HG02610 (cell line): Measurements from ENCODE around the gene UCK2.

Experiments used
- ATAC-seq: cut with Tn5 transposase; IDR thresholded peaks from one replicate; pipeline ENCODE4 v1.9.1; 2021; ENCODE audit warnings: mild to moderate bottlenecking, moderate library complexity; ENCODE audit not compliant: unreplicated experiment

UCK2 gene

GRCh38 chr1:165928075-165928731 lies 100.8 kb downstream of the UCK2 start:
- no peak for ATAC-seq

- no peak for ATAC-seq
Measured at GRCh38 chr1:165930961-165931360, 103.5 kb downstream of the UCK2 start.

GRCh38 chr1:165933446-165934170 lies 106.2 kb downstream of the UCK2 start:
- no peak for ATAC-seq

- no peak for ATAC-seq
Measured at GRCh38 chr1:165936542-165936941, 109.1 kb downstream of the UCK2 start.

DNA sequence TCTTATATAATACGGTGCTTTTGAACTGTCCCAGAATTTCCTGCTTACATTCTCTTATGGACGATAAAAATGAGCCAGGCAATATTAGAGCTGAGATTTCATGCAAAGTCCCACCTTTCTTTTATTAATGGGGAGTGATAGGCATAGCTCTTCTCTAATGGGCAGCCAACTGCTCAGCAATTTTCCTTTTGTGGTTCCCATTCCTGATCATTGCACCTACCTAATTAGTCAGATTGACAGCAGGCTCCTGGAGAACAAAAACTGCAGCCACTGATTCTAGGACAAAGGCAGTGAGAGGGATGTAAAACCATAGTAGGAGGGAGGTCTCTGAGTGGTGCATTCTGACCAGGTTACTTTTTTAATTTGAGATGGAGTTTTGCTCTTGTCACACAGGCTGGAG lies 110.4 kb downstream of the UCK2 start:
- no peak for ATAC-seq

GRCh38 chr1:165938844-165939243 lies 111.4 kb downstream of the UCK2 start:
- no peak for ATAC-seq

DNA sequence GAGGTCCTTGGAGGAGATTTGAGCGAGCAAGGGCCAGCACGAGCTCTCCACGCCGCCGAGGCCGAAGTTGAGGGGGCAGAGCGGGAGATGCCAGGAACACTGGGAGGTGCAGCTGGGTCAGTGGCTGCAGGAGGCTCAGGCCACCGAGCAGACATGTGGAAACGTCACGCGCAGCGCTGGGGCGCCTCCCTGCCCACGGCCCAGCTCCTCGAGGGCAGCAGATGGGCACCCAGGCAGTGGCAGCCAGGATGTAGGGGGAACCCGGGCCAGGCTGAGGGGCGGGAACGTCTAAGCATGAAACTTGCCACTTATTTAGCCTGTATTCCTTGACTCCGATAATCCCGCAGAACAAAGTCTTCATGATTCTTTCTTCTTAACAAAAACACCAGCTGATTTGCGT lies 114.1 kb downstream of the UCK2 start:
- ATAC-seq, result no peak

- ATAC-seq, result no peak
Measured at GRCh38 chr1:165942062-165942461, 114.6 kb downstream of the UCK2 start.

GRCh38 chr1:165942927-165943597 lies 115.6 kb downstream of the UCK2 start:
- ATAC-seq, result peak; percentile 75

- ATAC-seq, result no peak
Measured at GRCh38 chr1:165945911-165946310, 118.5 kb downstream of the UCK2 start.

DNA sequence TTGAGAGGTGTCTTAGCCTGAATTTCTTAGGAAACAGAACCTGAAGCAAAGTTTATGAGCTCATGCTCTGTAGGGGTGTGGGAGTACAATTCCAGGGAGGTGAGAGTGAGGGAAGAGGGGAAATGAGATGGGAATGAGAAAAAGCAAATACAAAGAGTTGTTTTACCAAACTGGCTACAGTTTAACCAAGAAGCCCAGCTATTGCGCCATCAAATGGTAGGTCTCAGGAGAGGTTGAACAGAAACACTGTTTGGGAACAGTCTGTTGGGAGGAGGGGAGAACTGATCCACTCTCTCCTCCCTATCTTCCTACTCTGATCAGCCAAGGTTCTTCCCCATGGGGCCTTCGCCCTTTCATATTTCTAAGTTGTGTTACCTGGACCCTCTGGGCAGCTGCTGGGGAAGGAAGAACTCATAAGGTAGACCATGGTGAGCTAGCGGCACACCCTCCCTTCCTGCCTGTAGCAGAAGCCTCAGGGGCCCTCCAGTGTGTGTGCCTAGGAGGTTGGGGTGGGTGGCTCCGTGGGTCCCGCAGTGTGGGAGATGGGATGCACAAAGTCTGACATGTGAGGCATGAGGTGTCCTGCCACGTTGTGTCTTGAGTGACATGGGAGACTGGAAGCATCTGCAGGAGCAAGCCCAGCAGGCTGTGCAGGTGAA lies 120.5 kb downstream of the UCK2 start:
- no peak for ATAC-seq

DNA sequence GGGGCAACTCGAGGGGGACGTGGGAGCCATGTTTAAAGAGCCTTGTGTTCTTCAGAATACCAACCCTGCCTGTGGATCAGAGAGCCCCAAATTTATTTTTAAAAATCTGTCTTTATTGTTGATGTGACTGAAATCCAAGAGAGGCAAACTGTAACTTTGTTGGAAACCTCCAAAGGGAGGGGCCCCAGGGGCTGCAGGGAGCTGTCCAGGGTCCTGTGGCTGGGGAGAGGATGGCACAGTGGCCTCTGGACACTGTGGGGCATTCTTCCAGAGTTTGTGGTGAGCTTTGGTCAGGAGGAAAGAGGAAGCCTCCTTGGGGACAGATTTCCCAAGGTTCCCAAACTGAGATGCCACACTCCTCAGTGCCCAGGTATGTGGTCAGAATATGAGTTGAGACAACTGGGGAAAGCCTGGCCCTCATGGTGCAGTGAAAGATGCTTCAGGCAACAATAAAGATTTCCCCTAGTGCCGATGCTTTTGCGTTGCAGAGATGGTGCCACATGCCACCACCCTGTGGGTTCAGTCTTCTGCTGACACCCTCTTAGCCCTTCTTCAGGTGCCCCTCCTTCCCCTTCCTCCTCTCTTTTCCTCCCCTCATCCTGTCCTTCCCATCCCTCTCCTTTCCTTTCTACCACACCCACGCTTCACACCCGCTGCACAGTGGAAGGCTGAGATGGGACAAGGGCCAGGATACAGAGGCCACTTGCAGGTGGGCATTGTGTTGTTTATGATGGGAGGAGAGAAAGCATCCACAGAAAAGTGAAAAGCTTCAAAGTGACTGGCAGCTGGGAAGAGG lies 122.1 kb downstream of the UCK2 start:
- ATAC-seq, result no peak

DNA sequence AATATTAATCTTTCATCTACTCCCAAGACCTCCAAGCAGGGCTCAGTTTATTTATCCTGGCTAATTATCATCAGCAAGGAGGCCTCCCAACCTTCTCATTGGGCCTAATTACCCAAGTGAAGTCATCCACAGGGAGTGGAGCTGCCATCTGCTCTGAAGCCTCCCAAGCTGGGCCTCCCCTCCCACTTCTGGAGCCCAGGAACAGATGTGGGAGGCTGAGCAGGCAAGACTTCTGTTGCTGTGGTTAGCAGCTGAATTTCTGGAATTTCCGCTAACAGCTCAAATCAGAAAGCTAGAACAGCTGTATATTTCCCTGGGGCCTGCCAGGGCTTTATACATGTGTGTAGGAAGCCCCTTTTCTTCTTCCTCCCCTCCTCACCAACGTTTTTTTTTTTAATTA lies 127.5 kb downstream of the UCK2 start:
- ATAC-seq, result peak; percentile 52

DNA sequence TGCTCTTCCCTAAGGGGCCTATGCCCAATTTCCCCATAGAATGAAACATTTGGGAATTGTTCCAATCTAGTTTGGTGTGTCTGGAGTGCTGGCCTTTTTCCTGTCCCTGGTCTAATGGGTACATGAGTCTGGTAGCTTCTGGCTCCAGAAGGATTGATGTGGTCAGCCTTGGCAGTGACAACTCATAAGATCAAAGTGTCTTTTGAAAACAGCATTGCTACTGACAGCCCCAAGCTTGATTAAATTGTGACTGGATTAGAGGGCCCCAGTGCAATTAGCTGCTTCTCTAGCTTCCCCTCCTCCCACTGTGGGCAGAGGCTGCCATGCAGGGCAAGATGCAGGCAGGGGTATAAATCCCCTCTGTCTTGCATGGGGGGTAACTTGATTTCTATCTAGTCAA lies 130.9 kb downstream of the UCK2 start:
- ATAC-seq, result no peak

- no peak for ATAC-seq
Measured at GRCh38 chr1:165960136-165960535, 132.7 kb downstream of the UCK2 start.

DNA sequence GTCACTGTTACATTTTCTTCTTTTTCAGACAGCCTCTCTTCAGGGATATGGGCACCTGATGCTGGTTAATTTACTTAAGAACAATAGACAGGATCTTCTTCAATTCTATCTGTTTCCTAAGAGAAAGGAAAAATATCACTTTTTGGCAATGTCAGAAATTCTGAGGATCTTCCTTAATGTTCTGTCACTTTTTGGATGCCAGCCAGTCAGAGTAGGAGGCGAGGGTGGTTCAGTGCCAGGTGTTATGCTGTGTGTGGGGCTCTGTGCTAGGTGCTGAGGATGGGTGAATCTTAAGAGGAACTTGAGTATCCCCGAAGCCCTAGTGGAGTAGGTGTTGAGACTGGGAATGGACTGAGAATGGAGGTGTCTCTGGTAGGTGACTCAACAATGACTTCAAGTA lies 133.5 kb downstream of the UCK2 start:
- no peak for ATAC-seq
